Subcutaneous adipose tissue (tissue), 4 donors: ENCODE measurements around the gene ZNF296. TPM values are rescaled to one million over a fixed set of nuclear protein-coding genes. Genes with fewer than 3 reads are reported as not detected.

Experiments
- total RNA-seq, 4 donors: library from RNA; depleted of rRNA; stranded (reverse); fragments of >200 nt; gene quantifications; one replicate each; pipeline ENCODE4 v1.1.0, GENCODE V29; 2016
- TF ChIP-seq, protein P1 (sequence below): fragments of 450-650 bp; IDR thresholded peaks from one replicate; pipeline ENCODE4 v1.5.1; 2016; ENCODE audit warnings: low read depth, mild to moderate bottlenecking, control low read depth, antibody characterized with exemption, moderate library complexity

The ZNF296 gene
- under 1 TPM in 2 of 4 donors, not detected in 2; 0.51 to 0.88 TPM for total RNA-seq

DNA sequence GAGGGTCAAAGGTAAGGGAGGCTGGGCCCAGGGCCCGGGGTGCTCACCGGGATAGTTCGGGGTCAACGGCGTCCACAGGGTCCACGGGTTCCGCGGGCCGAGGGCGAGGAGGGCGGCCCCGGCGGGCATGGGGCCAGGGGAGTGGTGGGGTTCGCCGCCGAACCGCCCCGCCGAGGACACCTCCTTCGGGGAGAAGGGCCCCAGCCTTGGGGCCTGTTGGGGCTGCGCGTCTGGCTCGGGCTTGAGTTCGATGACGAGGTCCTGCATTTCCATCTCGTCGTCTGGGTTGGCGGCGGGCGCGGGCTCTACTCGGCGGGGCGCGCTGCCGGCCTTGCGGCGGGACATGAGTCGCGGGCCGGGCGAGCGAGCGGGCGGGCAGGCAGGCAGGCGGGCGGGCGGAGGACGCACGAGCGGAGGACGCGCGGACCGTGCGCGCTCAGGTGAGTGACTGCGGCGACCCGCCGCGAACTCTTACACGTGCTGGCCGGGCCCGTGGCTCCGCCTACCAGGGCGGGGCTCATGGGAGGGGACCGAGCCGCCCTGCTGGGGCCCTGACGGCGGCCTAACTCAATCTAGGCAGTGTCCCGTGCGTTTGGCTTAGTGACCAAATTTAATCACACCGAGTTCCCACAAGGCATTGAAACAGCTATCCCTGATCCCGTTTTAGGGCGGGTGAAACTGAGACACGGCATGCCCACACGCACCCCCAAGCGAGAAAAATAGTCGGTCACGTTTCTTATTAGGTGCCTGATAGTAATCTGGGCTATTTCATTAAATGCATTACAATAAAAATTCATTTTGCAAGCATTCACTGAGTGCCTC lies at the start of gene ZNF296:
ZNF296 (minus strand) TSS at position 450 of the 822 bp plus-strand sequence; CDS start at position 345, 105 bp downstream.
- TF ChIP-seq, protein P1, sequence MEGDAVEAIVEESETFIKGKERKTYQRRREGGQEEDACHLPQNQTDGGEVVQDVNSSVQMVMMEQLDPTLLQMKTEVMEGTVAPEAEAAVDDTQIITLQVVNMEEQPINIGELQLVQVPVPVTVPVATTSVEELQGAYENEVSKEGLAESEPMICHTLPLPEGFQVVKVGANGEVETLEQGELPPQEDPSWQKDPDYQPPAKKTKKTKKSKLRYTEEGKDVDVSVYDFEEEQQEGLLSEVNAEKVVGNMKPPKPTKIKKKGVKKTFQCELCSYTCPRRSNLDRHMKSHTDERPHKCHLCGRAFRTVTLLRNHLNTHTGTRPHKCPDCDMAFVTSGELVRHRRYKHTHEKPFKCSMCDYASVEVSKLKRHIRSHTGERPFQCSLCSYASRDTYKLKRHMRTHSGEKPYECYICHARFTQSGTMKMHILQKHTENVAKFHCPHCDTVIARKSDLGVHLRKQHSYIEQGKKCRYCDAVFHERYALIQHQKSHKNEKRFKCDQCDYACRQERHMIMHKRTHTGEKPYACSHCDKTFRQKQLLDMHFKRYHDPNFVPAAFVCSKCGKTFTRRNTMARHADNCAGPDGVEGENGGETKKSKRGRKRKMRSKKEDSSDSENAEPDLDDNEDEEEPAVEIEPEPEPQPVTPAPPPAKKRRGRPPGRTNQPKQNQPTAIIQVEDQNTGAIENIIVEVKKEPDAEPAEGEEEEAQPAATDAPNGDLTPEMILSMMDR, result no peak

DNA sequence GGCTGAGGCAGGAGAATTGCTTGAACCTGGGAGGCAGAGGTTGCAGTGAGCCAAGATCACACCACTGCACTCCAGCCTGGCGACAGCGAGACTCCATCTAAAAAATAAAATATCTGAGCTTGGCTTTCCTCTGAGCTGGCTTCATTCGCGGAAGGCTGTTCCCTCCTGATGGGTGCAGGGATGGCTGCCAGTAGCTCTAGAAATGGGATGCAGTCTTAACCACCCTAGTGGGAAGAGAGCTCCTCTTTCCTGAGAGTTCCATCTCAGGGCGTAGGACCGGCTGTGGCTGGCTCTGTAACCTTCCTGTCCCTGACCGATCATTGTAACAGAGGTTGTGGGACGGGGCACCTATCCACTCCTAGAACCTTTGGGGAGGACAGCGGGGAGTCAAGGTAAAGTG lies 49.1 kb upstream of the ZNF296 start:
- TF ChIP-seq, protein P1, result no peak

DNA sequence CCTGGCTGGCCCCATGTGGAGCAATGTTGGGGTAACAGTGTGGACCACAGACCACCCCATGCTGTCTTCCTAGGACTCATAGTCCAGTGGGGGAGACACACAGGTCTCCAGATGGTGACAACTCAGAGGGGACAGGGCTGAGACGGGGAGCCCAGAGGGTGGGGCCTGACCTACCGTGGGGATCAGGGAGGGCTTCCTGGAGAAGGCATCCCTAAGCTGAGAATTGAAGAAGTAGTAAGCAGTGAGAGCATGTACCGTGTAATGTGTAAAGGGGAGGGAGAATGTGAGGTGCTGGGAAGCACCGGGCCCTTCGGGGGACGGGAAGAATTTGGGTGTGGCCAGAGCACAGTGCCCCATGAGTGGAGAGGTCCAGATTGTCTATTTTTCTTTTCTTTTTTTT lies 47.7 kb upstream of the ZNF296 start:
- TF ChIP-seq, protein P1, result no peak

DNA sequence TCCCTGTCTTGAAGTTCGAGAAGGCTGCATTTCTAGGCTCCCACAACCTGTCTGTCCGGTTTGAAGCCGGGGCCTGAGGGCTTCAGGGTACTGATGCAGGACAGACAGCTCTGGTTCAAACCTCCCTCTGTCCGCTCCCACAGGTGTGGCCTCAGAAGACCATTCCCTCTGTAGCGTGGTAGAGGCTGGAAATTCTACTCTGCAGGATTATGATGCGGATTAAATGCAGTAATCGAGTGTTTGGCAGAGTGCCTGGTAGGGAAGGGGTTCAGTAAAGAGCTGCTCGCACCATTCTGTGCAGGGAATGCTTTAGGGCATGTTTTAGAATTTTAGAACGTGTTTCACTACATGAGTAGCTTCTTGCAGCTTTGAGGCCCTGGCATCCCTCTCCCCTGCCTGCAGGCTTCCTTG lies 47.2 kb upstream of the ZNF296 start:
- TF ChIP-seq, protein P1, result no peak

DNA sequence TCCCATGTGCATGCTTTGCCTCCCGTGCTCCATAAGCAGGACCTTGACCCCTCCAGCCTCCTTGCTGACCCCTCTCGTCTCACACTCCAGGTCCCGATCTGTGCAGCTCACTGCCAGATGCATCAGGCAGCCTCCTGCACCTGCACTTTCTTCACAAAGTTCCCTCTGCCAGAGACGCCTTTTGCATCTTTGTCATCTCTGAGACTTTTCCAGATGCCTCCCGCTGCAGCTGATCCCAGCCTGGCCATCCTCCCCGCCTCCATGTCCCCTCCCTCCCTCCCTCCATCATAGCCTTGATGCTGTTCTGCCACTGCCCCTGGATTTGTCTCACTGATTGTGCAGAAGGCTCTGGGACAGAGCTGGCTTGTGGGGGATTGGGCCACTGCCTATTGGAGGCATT lies 46.6 kb upstream of the ZNF296 start:
- TF ChIP-seq, protein P1, result no peak

DNA sequence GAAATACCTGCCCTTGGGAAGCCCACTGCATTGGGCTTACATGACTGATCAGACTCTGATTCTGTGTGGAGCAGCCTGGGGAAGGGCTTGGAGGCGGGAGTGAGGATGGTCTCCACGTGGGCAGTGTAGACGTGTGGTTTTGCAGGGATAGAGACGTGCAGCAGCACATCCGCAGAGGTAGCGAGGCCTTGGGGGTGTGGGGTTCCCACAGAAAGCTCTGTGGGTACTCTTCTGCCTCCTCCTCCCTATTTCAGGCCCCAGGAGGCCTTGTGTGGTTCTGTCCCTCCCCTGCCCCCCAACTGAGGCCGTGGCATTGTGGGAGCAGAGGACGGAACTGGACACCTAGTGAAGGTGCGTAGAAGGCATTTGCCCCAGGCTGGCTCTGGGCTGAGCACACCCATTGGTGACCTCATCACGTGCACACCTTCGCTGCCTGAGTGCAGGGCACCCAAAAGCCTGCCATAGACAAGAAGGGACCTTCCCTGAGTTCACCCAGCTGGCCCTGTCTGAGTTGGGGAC lies 45.6 kb upstream of the ZNF296 start:
- TF ChIP-seq, protein P1, result no peak

DNA sequence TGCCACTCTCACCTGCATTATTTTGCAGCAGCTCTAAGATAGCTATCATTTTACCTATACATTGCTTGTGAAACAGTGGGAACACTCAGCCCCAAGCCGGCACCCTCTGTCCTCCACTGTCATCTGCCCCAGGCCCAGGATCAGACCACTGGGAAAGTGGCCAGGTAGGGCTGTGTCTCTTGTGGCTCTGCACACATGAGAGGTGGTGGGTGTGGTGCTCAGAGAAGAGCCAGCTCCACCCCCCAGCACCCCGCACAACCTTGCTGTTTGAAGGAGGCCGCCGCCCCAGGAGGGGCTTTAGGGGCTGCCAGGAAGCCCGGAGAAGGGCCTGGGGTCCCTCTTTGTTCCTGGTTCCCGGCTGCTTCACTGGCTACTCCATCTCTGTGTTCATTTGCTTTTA lies 43.3 kb upstream of the ZNF296 start:
- TF ChIP-seq, protein P1, result no peak
